Smooth muscle cell (in vitro differentiated cells): ENCODE data around the gene PLEKHN1. TPM values are rescaled to one million over a fixed set of nuclear protein-coding genes. Genes with fewer than 3 reads are reported as not detected.

ENCODE experiments used
- DNase-seq: peaks from one replicate; lab custom pipeline; 2025; ENCODE audit not compliant: unreplicated experiment; lab: John Stamatoyannopoulos, UW
- H2AFZ ChIP-seq: fragments of 200-600 bp; sonication (generic); 2 replicates; pipeline ENCODE4 v1.6.0; 2016; ENCODE audit warnings: antibody characterized with exemption, low read depth, mild to moderate bottlenecking
- H3F3A ChIP-seq: fragments of 200-600 bp; sonication (generic); 2 replicates; pipeline ENCODE4 v1.6.0; 2017; ENCODE audit warnings: antibody characterized with exemption, low read depth
- H3K27ac ChIP-seq: fragments of 200-600 bp; sonication (generic); 2 replicates; pipeline ENCODE4 v1.5.1; 2016; ENCODE audit warnings: low read depth, mild to moderate bottlenecking
- H3K27me3 ChIP-seq: fragments of 200-600 bp; sonication (generic); 2 replicates; pipeline ENCODE4 v1.6.1; 2016; ENCODE audit warnings: low read depth, mild to moderate bottlenecking
- H3K36me3 ChIP-seq: fragments of 200-600 bp; sonication (generic); 2 replicates; pipeline ENCODE4 v1.5.1; 2016; ENCODE audit warnings: low read depth
- H3K4me1 ChIP-seq: fragments of 200-600 bp; sonication (generic); 2 replicates; pipeline ENCODE4 v1.5.1; 2016; ENCODE audit warnings: low read depth
- H3K4me2 ChIP-seq: fragments of 200-600 bp; sonication (generic); 2 replicates; pipeline ENCODE4 v1.6.0; 2016; ENCODE audit warnings: mild to moderate bottlenecking
- H3K4me3 ChIP-seq: fragments of 200-600 bp; sonication (generic); 2 replicates; pipeline ENCODE4 v1.5.1; 2016; ENCODE audit warnings: mild to moderate bottlenecking
- H3K79me2 ChIP-seq: fragments of 200-600 bp; sonication (generic); 2 replicates; pipeline ENCODE4 v1.6.0; 2016; ENCODE audit warnings: low read depth, mild to moderate bottlenecking
- H3K9ac ChIP-seq: fragments of 200-600 bp; sonication (generic); 2 replicates; pipeline ENCODE4 v1.6.0; 2016; ENCODE audit warnings: low read depth
- H3K9me3 ChIP-seq: fragments of 200-600 bp; sonication (generic); replicated peaks from 2 replicates; pipeline ENCODE4 v1.5.1; 2016; ENCODE audit warnings: low read depth
- H4K20me1 ChIP-seq: fragments of 200-600 bp; sonication (generic); 2 replicates; pipeline ENCODE4 v1.6.0; 2016; ENCODE audit warnings: low read depth
- CTCF ChIP-seq: fragments of 200-600 bp; sonication (generic); IDR thresholded peaks from 2 replicates; pipeline ENCODE4 v1.5.1; 2017; ENCODE audit warnings: borderline replicate concordance, mild to moderate bottlenecking, antibody characterized with exemption; ENCODE audit not compliant: insufficient read depth, poor library complexity, severe bottlenecking
- WGBS: methylation state at CpG from one replicate; pipeline ENCODE4 v1.1.7; 2016; ENCODE audit warnings: low lambda C conversion rate; 5-methylcytosine and 5-hydroxymethylcytosine counted together
- polyA plus RNA-seq: library from polyadenylated mRNA; unstranded; fragments of >200 nt; fragmentation: Nextera tagmentation; extraction: Ambion mirVana; gene quantifications from 2 replicates; pipeline ENCODE4 v1.2.1, GENCODE V29; 2016
- total RNA-seq: library from RNA; depleted of rRNA; stranded (reverse); fragments of >200 nt; gene quantifications from 2 replicates; pipeline ENCODE4 v1.2.3, GENCODE V29; 2014

PLEKHN1 gene
- total and polyA plus RNA-seq, 2 experiments from 2014 or later, result 2.6 to 5.2 TPM

GRCh38 chr1:918353-918752 is 47.9 kb upstream of the PLEKHN1 start:
- no peak for TF ChIP-seq CTCF
- H3F3A ChIP-seq, result no peaks in the 10 kb centered on the region
- H2AFZ ChIP-seq, result no peak overlapping the region
- WGBS, result 88% methylated on average over 15 of the region's 15 CpGs
- no peaks in the 10 kb centered on the region for H3K36me3 ChIP-seq
- no peak overlapping the region for H3K9ac ChIP-seq
- no peak overlapping the region for H3K4me3 ChIP-seq
- DNase-seq, result no peak
- H3K79me2 ChIP-seq, result no peaks in the 10 kb centered on the region
- peaks cover 9% of the 10 kb centered on the region for H3K4me1 ChIP-seq
- H3K4me2 ChIP-seq, result no peak overlapping the region
- no peaks in the 10 kb centered on the region for H3K9me3 ChIP-seq
- no peak overlapping the region for H3K27ac ChIP-seq
- H4K20me1 ChIP-seq, result peaks cover 18% of the 10 kb centered on the region
- no peaks in the 10 kb centered on the region for H3K27me3 ChIP-seq

- no peak overlapping the region for H3K27ac ChIP-seq
- 76% methylated on average over 6 of the region's 6 CpGs for WGBS
- DNase-seq, result no peak
- TF ChIP-seq CTCF, result no peak
- no peaks in the 10 kb centered on the region for H3F3A ChIP-seq
- H2AFZ ChIP-seq, result no peak overlapping the region
- no peaks in the 10 kb centered on the region for H3K9me3 ChIP-seq
- H4K20me1 ChIP-seq, result peaks cover 19% of the 10 kb centered on the region
- H3K9ac ChIP-seq, result no peak overlapping the region
- no peaks in the 10 kb centered on the region for H3K27me3 ChIP-seq
- no peak overlapping the region for H3K4me2 ChIP-seq
- H3K4me1 ChIP-seq, result peaks cover 12% of the 10 kb centered on the region
- no peak overlapping the region for H3K4me3 ChIP-seq
- no peaks in the 10 kb centered on the region for H3K36me3 ChIP-seq
- no peaks in the 10 kb centered on the region for H3K79me2 ChIP-seq
Observed at GRCh38 chr1:918843-919242, 47.4 kb upstream of the PLEKHN1 start.

DNA sequence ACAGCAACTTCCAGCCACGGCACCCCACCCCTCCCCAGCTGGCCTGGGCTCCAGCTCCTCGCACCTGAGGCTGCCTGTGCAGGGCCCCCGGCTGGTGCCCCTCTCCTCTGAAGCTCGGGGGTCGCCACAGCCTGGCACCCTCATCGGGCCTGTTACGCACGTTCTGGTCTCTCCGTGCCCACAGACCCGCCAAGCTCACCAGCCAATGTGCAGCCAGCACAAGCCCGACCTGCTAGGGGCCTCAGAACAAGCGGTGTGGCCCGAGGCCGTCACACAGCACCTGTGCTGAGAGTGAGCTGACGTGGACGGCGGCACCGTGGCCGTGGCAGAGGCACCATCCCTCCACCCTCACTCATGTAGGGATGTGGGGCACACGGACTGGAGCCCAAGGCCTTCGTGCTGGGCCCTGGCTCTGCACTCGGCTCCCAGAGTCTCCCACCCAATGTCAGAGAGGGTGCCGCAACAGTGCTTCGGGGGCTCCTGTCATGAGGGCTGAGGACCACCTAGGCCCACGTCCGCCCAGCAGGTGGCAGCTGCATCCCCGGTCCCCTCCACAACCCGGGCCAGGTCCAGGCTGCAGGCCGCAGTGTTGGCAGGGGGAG is 46.9 kb upstream of the PLEKHN1 start:
- no peak overlapping the region for H3K27ac ChIP-seq
- no peak overlapping the region for H3K4me3 ChIP-seq
- no peak overlapping the region for H3K9ac ChIP-seq
- H3K27me3 ChIP-seq, result no peaks in the 10 kb centered on the region
- peaks cover 19% of the 10 kb centered on the region for H4K20me1 ChIP-seq
- H3K79me2 ChIP-seq, result no peaks in the 10 kb centered on the region
- TF ChIP-seq CTCF, result no peak
- no peaks in the 10 kb centered on the region for H3K9me3 ChIP-seq
- 89% methylated on average over 29 of the region's 29 CpGs for WGBS
- no peak overlapping the region for H2AFZ ChIP-seq
- H3F3A ChIP-seq, result no peaks in the 10 kb centered on the region
- peaks cover 12% of the 10 kb centered on the region for H3K4me1 ChIP-seq
- no peak overlapping the region for H3K4me2 ChIP-seq
- no peaks in the 10 kb centered on the region for H3K36me3 ChIP-seq
- DNase-seq, result no peak

DNA sequence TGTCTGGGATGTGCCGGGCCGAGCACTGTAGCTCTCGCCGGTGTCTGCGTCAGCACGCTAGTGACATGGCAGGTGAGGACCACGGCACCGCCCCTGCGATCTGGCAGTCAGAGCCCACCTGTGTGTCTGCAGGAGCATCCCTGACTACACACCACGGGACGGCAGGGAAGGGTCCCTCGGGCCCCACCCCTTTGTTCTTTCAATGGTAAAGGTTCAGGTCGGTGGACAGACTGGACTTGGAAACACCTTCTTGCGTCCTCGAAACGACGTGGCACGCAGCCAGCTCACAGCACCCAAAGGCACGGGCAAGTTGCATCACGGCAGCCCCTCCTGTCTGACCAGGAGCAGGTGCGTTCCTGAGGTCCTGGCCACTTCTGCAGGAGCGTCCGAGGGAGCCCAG is 46.3 kb upstream of the PLEKHN1 start:
- Histone ChIP-seq H3K36me3 (no peaks in the 10 kb centered on the region), H2AFZ (no peak overlapping the region), H4K20me1 (peaks cover 19% of the 10 kb centered on the region), H3K27me3 (no peaks in the 10 kb centered on the region), H3K9me3 (no peaks in the 10 kb centered on the region), H3K4me3 (no peak overlapping the region), H3K4me2 (no peak overlapping the region), H3K9ac (no peak overlapping the region), H3K27ac (no peak overlapping the region), H3K4me1 (peaks cover 12% of the 10 kb centered on the region), H3K79me2 (no peaks in the 10 kb centered on the region), H3F3A (no peaks in the 10 kb centered on the region)
- DNase-seq, result no peak
- 84% methylated on average over 23 of the region's 23 CpGs for WGBS
- TF ChIP-seq CTCF, result no peak
